ENCODE measurements around the gene WNK1.
"Not testable (repeated sequence)": the region's sequence is repeated elsewhere in the genome, so short reads cannot be mapped to it uniquely, and the experiment has no call there.

Gene WNK1

GRCh38 chr12:805022-805632 is 52.7 kb downstream of the WNK1 start:
- H3K4me3 ChIP-seq (replicated peaks; ENCODE audit: low read depth, low read length): no peak overlapping the region
- DNase-seq (ENCODE audit: extremely low read depth, low read depth): no peak
- TF ChIP-seq, protein P1, sequence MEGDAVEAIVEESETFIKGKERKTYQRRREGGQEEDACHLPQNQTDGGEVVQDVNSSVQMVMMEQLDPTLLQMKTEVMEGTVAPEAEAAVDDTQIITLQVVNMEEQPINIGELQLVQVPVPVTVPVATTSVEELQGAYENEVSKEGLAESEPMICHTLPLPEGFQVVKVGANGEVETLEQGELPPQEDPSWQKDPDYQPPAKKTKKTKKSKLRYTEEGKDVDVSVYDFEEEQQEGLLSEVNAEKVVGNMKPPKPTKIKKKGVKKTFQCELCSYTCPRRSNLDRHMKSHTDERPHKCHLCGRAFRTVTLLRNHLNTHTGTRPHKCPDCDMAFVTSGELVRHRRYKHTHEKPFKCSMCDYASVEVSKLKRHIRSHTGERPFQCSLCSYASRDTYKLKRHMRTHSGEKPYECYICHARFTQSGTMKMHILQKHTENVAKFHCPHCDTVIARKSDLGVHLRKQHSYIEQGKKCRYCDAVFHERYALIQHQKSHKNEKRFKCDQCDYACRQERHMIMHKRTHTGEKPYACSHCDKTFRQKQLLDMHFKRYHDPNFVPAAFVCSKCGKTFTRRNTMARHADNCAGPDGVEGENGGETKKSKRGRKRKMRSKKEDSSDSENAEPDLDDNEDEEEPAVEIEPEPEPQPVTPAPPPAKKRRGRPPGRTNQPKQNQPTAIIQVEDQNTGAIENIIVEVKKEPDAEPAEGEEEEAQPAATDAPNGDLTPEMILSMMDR (IDR thresholded peaks at IDR 0.05; ENCODE audit: low read depth, low read length, missing control alignments): no peak

- no peak for DNase-seq (ENCODE audit: extremely low read depth, low read depth)
- TF ChIP-seq, protein P1 (IDR thresholded peaks at IDR 0.05; ENCODE audit: low read depth, low read length, missing control alignments): no peak
- no peak overlapping the region for H3K4me3 ChIP-seq (replicated peaks; ENCODE audit: low read depth, low read length)
Observed at GRCh38 chr12:806200-806791, 53.9 kb downstream of the WNK1 start.

DNA sequence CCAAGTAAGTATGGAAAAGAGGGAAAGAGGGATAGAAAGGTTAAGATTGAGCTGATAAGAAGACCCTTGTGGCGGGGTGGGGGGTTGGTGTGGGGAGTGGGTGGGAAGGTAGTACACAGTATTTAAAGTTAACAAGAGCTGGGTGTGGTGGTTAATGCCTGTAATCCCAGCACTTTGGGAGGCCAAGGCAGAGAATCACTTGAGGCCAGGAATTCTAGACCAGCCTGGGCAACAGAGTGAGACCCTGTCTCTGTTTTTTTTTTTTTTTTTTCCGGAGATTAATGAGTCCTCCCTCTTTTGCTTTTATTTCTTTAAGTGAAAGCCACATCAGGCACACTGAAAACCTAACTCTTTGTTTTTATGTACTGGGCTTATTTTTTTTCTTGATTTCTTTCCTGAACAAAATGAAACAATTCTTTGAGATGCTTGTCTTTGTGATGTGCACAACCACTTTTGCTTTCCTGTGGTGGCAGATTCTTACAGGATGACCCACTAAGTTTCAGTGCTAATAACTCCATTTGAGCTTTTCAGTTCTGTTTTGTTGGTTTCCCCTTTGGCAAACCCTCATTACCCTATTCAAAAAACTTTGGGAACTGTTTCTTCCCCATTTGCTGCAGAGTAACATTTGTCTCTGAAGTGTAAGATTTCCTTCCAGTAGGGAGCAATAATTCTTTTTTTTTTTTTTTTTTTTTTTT is 54.8 kb downstream of the WNK1 start:
- DNase-seq (ENCODE audit: extremely low read depth, low read depth): no peak
- TF ChIP-seq, protein P1 (IDR thresholded peaks at IDR 0.05; ENCODE audit: low read depth, low read length, missing control alignments): no peak
- H3K4me3 ChIP-seq (replicated peaks; ENCODE audit: low read depth, low read length): no peak overlapping the region

- no peak for DNase-seq (ENCODE audit: extremely low read depth, low read depth)
- no peak overlapping the region for H3K4me3 ChIP-seq (replicated peaks; ENCODE audit: low read depth, low read length)
- TF ChIP-seq, protein P1 (IDR thresholded peaks at IDR 0.05; ENCODE audit: low read depth, low read length, missing control alignments): no peak
Observed at GRCh38 chr12:810116-810515, 57.7 kb downstream of the WNK1 start.

DNA sequence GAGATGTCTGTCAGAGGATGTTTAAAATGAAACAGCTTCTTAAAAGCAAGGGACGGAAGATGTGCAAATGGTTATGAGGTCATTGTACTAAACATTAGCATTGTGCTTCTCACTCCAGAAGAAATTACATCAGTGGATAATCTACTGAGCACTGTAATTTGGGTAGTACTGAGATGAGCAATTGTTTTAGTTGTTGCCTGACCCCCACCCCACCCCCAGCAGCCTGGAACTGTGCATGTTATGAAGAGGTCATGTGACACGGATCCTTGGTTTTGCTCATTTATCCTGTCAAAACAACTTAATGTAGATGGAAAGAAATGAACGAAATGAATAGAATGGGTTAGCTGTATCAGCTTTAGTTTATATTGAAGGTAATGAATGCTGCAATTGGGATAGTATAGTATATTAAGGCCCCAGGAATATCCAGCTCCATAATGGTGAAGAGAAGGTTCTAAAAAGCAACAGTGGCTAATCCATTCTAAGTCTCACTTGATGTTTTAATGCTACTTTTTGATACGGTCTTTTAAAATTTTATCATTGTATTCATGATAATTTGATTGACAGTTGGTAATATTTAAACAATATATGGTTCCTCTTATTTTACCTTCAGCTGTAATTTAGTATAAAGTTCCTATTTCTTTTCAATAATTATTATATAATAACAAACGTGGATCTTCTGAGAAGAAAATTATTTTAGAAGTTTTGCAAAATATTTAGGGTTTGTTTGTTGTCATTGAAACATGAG is 58.5 kb downstream of the WNK1 start:
- TF ChIP-seq, protein P1 (IDR thresholded peaks at IDR 0.05; ENCODE audit: low read depth, low read length, missing control alignments): no peak
- H3K4me3 ChIP-seq (replicated peaks; ENCODE audit: low read depth, low read length): no peak overlapping the region
- no peak for DNase-seq (ENCODE audit: extremely low read depth, low read depth)

- no peak for DNase-seq (ENCODE audit: extremely low read depth, low read depth)
- TF ChIP-seq, protein P1 (IDR thresholded peaks at IDR 0.05; ENCODE audit: low read depth, low read length, missing control alignments): no peak
- H3K4me3 ChIP-seq (replicated peaks; ENCODE audit: low read depth, low read length): no peak overlapping the region
Observed at GRCh38 chr12:812950-813349, 60.6 kb downstream of the WNK1 start.

DNA sequence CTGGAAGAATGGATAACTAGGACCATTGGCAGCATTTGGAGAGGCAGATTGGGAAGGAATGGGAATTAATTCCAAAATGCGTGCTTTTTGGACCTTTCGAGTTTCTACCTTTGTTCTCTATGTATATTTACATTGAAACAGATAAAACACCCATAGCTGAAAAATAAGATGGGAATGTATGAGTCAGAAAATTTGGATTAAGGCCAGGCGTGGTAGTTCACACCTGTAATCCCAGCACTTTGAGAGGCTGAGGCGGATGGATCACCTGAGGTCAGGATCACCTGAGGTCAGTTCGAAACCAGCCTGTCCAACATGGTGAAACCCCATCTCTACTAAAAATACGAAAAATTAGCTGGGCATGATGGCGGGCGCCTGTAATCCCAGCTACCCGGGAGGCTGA is 65.1 kb downstream of the WNK1 start:
- not testable (repeated sequence) for DNase-seq (ENCODE audit: extremely low read depth, low read depth); H3K4me3 ChIP-seq (replicated peaks; ENCODE audit: low read depth, low read length)
